Measurements from ENCODE around the gene PALD1.

- TF ChIP-seq E2F4 (CRISPR knock-in tag; IDR thresholded peaks at IDR 0.05; ENCODE audit: low read depth) (no peak), CTCF (IDR thresholded peaks at IDR 0.05 in 2 of 3, conservative IDR thresholded peaks at IDR 0.05 in 1 of 3; ENCODE audit: insufficient read depth in 2 of 3, low read depth in 1 of 3, low read length in 3 of 3) (no peak)
Measured at GRCh38 chr10:70571236-70571635, 92.7 kb downstream of the PALD1 start.
